Esophagus squamous epithelium (tissue), 5 donors: ENCODE results near the gene LRRC28. TPM values are rescaled to one million over a fixed set of nuclear protein-coding genes. Genes with fewer than 3 reads are reported as not detected.
A peak's percentile ranks its signal among the peaks of the same experiment; 100 is the strongest.

ENCODE experiments used
- DNase-seq: peaks from one replicate; lab custom pipeline; 2025; lab: John Stamatoyannopoulos, UW
- H3K27ac ChIP-seq, 4 donors: fragments of 200-600 bp; sonication (generic); one replicate each; pipeline ENCODE4 v1.5.1; 2016 to 2019; ENCODE audit warnings: mild to moderate bottlenecking in 1 of 4
- H3K27me3 ChIP-seq, 4 donors: fragments of 200-600 bp; sonication (generic); 1 replicate in 3 of 4; 2 replicates in 1 of 4; pipeline versions ENCODE4 v1.5.1 to v1.6.0; 2017 to 2021; ENCODE audit warnings: antibody characterized with exemption in 1 of 4
- H3K36me3 ChIP-seq, 3 donors: fragments of 200-600 bp; sonication (generic); one replicate each; pipeline ENCODE4 v1.5.1; 2016 to 2019
- H3K4me1 ChIP-seq, 3 donors: fragments of 200-600 bp; sonication (generic); one replicate each; pipeline ENCODE4 v1.5.1; 2017 to 2019
- H3K4me3 ChIP-seq, 4 donors: fragments of 200-600 bp; sonication (generic); 1 replicate in 3 of 4; 2 replicates in 1 of 4; pipeline ENCODE4 v1.5.1; 2016 to 2019; ENCODE audit warnings: mild to moderate bottlenecking in 2 of 4, moderate library complexity in 1 of 4
- H3K9me3 ChIP-seq, 3 donors: fragments of 200-600 bp; sonication (generic); one replicate each; pipeline ENCODE4 v1.5.1; 2016 to 2019
- CTCF ChIP-seq, 6 experiments: fragments of 450-650 bp in 4 of 6; fragments of 200-600 bp in 2 of 6; sonication (generic) in 2 of 6; IDR thresholded peaks; one replicate each; pipeline ENCODE4 v1.5.1; 2016 to 2019; ENCODE audit warnings: antibody characterized with exemption in 6 of 6, mild to moderate bottlenecking in 4 of 6, moderate library complexity in 4 of 6
- POLR2A ChIP-seq, 4 donors: fragments of 450-650 bp; IDR thresholded peaks; one replicate each; pipeline ENCODE4 v1.6.1; 2017; ENCODE audit warnings: antibody characterized with exemption in 4 of 4, mild to moderate bottlenecking in 4 of 4, moderate library complexity in 3 of 4
- WGBS, 2 donors: methylation state at CpG; one replicate each; pipeline ENCODE4 v1.1.5; 2018; 5-methylcytosine and 5-hydroxymethylcytosine counted together
- intact Hi-C: fragments of 100-400 bp; cut with DNase I; formaldehyde crosslinking; loops from one replicate; pipeline ENCODE4 v1.15.0; 2022
- total RNA-seq, 4 donors: library from RNA; depleted of rRNA; stranded (reverse); fragments of >200 nt; gene quantifications; one replicate each; pipeline ENCODE4 v1.1.0, GENCODE V29; 2016
- donor health status: DM: yes; HTN: yes; CAD: no.

LRRC28 gene
- total RNA-seq, 4 donors from 2014 or later: 31.7 to 41.7 (median 34.6) TPM

- H3K4me1 ChIP-seq: peaks cover 0 to 10% (median 9%) of the 10 kb centered on the region in 3 donors
- TF ChIP-seq CTCF (IDR thresholded peaks at IDR 0.05) (no peak), POLR2A (IDR thresholded peaks at IDR 0.05) (no peak)
- intact Hi-C loops: no loop called here
- no peaks in the 10 kb centered on the region for H3K27me3 ChIP-seq
- DNase-seq: no peak
- H3K4me3 ChIP-seq: no peak overlapping the region
- no peaks in the 10 kb centered on the region for H3K36me3 ChIP-seq
- no peak overlapping the region for H3K27ac ChIP-seq
- 87 to 91% methylated on average over 16 of the region's 19 CpGs for WGBS, 2 donors
- H3K9me3 ChIP-seq: no peaks in the 10 kb centered on the region
Observed at GRCh38 chr15:99416191-99417188, 165.2 kb downstream of the LRRC28 start.

- peak overlapping the region in 1 of 4 donors; percentile 15 for H3K27ac ChIP-seq
- no peaks in the 10 kb centered on the region for H3K27me3 ChIP-seq
- H3K9me3 ChIP-seq: no peaks in the 10 kb centered on the region
- no peak for DNase-seq
- intact Hi-C loops: no loop called here
- H3K36me3 ChIP-seq: no peaks in the 10 kb centered on the region
- no peak overlapping the region for H3K4me3 ChIP-seq
- TF ChIP-seq POLR2A (IDR thresholded peaks at IDR 0.05): no peak
- peak in 1 of 6 experiments; percentile 4 for TF ChIP-seq CTCF (IDR thresholded peaks at IDR 0.05)
- H3K4me1 ChIP-seq: peaks cover 17 to 38% (median 30%) of the 10 kb centered on the region in 3 donors
- 7 to 29% methylated on average over 2 to 4 of the region's 6 CpGs for WGBS, 2 donors
Observed at GRCh38 chr15:99421172-99421656, 169.9 kb downstream of the LRRC28 start.

- H3K4me1 ChIP-seq: peaks cover 18 to 43% (median 32%) of the 10 kb centered on the region in 3 donors
- no peak overlapping the region for H3K4me3 ChIP-seq
- H3K9me3 ChIP-seq: no peaks in the 10 kb centered on the region
- DNase-seq: no peak
- WGBS, 2 donors: 83 to 100% methylated on average over 1 of the region's 1 CpG
- intact Hi-C loops: no loop called here
- H3K27ac ChIP-seq: no peak overlapping the region
- H3K36me3 ChIP-seq: no peaks in the 10 kb centered on the region
- no peaks in the 10 kb centered on the region for H3K27me3 ChIP-seq
- no peak for TF ChIP-seq POLR2A (IDR thresholded peaks at IDR 0.05)
- no peak for TF ChIP-seq CTCF (IDR thresholded peaks at IDR 0.05)
Observed at GRCh38 chr15:99421758-99422157, 170.5 kb downstream of the LRRC28 start.

- no peak for TF ChIP-seq CTCF (IDR thresholded peaks at IDR 0.05)
- no peak for TF ChIP-seq POLR2A (IDR thresholded peaks at IDR 0.05)
- H3K9me3 ChIP-seq: no peaks in the 10 kb centered on the region
- H3K4me1 ChIP-seq: peaks cover 18 to 47% (median 32%) of the 10 kb centered on the region in 3 donors
- no peak overlapping the region for H3K4me3 ChIP-seq
- intact Hi-C loops: no loop called here
- H3K27ac ChIP-seq: no peak overlapping the region
- 86 to 93% methylated on average over 12 to 13 of the region's 16 CpGs for WGBS, 2 donors
- H3K27me3 ChIP-seq: no peaks in the 10 kb centered on the region
- DNase-seq: no peak
- no peaks in the 10 kb centered on the region for H3K36me3 ChIP-seq
Observed at GRCh38 chr15:99423186-99424130, 172.2 kb downstream of the LRRC28 start.
